Kidney capillary endothelial cell (primary cell): ENCODE results near the gene IFNW1.

Experiments
- DNase-seq: peaks from one replicate; pipeline ENCODE4 v3.0.0-alpha.2; 2018; ENCODE audit warnings: low spot score

IFNW1 gene

DNA sequence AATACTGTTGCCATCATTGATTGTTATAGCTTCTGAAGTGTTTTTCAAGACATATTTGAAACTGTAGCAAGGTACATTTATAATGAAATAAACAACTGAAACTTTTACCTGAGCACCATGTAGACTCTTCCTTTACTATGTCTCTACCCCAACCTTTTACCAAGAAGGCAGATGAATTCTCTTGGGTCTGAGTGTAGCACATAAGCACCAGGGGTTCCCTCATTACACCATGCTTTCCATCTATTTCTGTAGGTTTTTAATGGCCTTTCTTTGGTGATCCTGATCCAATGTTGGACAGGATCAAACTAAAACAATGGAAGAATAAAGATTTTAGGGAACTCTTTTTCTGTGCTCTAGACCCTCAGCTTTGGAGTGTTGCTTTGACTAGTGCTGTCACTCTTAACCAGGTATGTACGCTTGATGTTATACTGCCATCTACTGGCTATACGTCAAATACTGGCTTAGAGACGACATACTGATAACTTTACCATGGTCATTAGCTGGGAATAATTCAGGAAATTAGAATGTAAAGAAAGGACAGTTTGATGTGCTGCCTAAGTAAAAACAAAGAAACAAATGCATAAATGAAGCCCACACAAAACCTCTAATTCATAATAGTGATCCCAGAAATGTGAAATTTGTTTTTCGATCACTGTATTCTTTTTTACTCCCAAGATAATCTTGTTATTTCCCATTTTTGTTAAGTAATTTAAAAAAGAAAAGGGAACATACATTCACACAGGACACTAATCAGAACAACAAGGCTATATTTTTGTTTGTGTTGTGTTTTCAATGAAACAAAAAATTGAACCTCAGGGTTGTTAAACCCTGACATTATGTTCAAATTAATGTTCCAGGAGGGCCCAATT lies 30.7 kb downstream of the IFNW1 start:
- DNase-seq, result peak; percentile 75

DNA sequence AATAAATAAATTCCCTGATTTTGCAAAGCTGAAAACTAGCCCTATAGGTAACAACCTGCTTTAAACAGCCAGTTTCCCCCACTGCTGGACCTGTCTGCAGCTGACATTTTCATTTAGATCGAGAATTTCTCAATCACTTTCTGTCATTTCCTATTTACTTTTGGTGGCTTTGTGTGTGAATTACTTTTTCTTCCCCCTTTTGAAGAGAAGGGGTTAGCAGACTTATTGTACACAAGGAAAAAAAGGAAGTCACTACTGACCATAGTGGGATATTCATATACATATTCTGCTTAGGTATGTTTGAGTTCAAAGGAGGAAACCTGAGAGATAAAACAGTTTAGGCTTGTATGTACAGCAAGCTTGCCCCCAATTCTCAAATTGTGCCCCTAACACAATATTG lies 36.8 kb downstream of the IFNW1 start:
- no peak for DNase-seq

DNA sequence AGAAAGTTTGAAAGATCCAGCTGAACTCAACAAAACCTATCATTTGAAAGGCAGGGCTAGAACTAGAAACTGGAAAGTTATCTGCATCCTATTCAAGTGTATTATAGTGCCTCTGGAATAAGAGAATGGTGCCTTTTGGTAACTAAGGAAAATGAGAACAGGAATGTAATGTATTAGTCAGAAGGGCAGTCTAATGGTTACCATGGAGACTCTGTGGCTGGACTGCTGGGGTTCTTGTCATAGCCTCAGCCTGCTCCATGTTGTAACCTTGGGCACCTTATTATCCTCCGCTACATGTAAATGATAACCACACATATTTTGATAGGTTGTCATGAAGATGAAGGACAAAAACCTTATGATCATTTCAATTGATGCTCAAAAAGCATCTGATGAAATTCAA lies 39.3 kb downstream of the IFNW1 start:
- DNase-seq, result no peak

- DNase-seq, result no peak
These were observed 43.8 kb downstream of the IFNW1 start for GRCh38 chr9:21097817-21098216.

GRCh38 chr9:21096901-21097255 lies 44.8 kb downstream of the IFNW1 start:
- no peak for DNase-seq

- no peak for DNase-seq
These were observed 45.3 kb downstream of the IFNW1 start for GRCh38 chr9:21096172-21096900.

DNA sequence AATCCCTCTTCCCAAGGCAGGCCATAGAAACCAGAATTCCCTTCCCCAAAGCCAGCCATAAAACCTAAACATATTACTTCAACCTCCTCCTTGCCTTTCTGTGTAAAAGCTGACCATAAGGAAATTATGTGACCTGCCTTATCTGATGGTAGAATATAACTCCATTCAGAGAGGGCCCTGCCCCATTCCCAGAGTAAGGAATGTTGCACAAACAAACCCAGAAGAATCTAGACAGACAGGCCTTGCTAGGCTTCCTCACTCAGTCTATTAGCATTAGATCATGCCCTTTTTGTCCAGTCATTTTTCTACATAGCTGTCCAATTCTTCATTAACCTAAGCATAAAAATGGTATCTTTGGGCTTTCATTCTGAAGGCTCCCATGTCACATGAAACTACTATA lies 46.1 kb downstream of the IFNW1 start:
- DNase-seq, result no peak
